GM18909 (cell line): ENCODE results near the gene OGT.

ENCODE experiments used
- ATAC-seq: cut with Tn5 transposase; IDR thresholded peaks from one replicate; pipeline ENCODE4 v1.9.1; 2021; ENCODE audit warnings: mild to moderate bottlenecking; ENCODE audit not compliant: unreplicated experiment, poor library complexity

The OGT gene

DNA sequence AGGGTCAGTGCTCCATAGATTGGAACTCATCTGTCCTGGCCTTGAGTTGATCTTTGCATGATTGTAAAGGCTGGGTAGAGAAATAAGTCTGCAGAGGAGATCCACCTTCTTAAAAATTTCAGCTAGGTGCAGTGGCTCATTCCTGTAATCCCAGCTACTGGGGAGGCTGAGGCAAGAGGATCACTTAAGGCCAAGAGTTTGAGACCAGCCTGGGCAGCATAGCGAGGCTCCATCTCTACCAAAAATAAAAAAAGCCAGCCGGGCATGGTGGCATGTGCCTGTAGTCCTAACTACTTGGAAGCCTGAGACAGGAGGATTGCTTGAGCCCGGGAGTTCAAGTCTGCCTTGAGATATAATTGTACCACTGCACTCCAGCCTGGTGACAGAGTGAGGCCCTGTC, 85.9 kb downstream of the OGT start:
- no peak for ATAC-seq

DNA sequence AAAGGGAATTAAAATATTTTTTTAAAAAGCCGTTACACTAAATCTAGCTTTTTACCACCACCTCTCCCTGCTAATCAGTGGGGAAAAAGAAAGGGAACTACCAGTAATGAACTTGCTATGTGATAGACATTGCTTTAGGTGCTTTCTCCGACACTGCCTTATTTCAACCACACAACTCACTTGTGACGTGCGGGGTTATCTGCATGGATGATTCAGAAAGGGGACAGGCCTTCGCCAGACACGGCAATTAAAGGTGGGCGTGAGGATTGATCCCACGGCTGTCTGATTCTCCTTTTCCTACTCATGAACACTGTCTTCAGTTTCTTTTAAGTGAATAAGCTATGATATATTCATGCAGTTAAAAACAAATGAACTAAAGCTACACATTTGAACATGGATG, 86.3 kb downstream of the OGT start:
- no peak for ATAC-seq

DNA sequence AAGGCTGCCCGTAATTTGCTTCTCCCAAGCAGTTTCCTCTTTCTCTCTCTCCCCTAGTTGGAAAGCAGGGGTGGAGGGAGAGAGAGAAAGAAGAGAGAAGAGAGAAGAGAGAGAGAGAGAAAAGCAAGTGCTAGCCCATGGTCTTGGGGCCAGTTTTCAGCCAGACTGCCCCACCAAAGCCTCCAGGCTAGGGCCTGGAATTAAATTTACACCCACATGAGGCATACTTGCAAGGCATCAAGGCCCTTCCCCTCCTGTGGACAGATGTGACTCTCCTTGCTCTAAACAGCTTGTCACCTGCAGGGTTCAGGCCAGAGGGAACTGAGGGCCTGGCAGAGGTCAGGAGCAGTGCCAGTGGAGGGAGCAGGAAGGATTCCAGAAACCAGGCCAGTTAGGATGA, 87.1 kb downstream of the OGT start:
- no peak for ATAC-seq

DNA sequence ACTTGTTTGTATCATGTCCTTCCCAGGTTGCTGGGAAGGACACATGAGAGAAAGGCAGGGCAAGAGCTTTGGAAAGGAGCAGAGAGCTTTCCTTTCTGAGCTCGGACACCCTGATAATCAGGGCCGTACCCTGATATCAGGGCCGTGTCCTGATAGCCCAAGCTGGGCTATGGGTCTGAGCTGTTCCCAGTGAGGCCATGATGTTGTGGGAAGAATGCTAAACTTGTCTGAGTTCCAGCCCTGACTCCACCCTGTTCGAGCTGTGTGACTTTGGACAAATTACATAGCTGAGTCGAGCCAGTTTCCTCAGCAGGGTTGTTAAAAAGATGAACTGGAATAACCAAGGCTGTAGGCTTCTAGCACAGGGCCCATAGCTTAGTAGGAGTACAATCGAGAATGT, 88.7 kb downstream of the OGT start:
- no peak for ATAC-seq

DNA sequence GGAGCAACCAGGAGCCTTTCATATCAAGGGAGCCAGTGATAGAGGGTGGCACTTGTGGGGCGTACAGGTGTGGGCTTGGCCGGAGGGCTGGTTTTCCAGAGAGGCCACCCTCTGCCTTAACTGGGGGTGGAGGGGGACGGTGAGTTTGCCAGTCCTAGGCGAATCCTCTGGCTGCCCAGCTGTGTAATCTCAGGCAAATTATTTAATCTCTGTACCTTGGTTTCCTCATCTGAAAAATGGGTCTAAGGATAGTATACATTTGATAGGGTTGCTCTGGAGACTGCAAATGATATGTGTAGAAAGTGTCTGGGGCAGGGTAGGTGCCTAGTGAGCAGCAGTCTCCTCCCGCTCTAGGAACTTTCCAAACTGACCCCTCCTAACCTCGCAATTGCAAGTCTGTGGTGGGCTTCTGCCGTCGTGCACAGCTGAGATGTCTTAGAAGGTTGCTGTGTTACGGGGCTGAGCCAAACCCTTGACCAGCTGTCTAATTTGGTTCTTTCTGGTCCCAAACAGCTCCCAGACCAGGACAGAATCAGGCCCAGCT, 89.2 kb downstream of the OGT start:
- ATAC-seq, result no peak

DNA sequence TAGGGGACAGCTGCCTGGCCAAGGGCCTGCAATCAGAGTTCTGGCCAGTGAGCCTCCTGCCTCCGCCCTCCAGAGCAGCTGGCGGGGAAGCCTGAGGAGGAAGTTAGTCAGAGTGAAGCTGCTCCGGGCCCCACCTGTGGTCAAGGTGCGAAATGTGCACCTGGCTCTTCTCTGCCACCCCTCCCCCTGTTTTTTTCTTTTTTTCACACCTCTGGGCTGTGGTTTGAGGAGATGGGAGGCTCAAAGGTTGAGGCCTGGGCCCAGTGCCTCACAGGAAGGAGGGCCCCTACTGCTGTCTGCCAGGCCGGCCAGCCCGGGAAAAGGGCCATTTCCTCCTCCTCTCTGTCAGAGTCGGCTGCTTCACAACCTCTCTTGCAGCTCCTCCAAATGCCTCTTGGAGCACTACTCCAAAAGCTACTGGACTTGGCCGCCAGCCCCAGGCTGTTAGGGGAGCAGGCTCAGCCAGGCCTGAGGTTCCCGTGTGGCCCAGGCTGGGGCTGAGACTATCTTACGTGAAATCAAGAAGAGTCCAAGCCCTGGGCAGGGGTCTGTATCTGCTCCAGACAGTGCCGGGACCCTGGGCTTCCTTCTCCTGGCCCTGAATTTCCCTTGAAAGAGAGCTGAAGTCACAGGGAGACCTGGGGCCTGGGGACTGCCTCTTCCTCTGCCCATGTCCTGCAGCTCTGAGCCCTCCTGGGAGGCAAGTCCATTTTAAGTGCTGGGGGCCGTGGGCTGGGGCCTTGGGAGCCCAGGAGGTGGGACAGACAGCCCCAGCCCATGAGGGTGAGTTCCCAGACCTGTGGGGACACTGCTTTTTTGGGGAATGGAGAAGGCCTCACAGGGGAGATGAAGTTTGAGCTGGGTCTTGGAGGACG, 89.9 kb downstream of the OGT start:
- ATAC-seq, result peak; percentile 62

DNA sequence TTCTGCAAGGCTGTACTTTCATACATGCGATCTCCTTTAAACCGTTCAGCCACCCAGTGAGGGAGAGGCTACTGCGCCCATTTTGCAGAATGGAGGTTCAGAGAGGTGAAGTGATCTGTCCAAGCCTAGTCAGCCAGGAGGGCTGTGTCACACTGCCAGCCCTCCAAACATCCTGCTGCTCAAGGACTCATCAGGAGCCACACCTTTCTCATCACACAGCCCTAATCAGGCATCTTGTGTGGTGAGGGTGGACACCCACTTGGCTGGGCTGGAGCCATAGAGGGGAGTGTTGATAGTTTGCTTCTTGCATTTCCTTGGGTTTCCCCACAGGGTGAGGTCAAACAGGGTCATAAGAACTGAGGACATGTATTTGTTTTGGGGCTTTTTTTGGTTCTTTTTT, 90.8 kb downstream of the OGT start:
- no peak for ATAC-seq

DNA sequence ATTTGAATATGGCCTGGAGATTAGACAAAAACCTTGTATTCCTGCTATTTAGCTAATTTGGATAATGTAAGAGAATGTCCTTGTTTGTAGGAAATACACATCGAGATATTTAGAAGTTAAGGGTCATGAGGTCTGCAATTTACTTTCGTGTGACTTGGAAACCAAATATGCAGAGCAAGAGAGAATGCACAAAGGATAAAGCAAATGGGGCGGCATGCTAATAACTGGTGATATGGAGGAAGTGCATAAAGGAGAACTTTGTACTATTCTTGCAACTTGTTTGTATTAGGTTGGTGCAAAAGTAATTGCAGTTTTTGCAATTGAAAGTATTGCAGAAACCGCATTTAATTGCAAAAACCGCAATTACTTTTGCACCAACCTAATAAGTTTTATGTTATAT, 92.6 kb downstream of the OGT start:
- ATAC-seq, result no peak
